Renal cortex interstitium (tissue), 11 donors: Measurements from ENCODE around the gene KLHL18. TPM values are rescaled to one million over a fixed set of nuclear protein-coding genes. Genes with fewer than 3 reads are reported as not detected.
"Not testable (repeated sequence)": the region's sequence is repeated elsewhere in the genome, so short reads cannot be mapped to it uniquely, and the experiment has no call there.

Experiments used
- DNase-seq, 11 donors: peaks; one replicate each; pipeline ENCODE4 v3.0.0-alpha.2; 2013; ENCODE audit warnings: low read depth in 9 of 11, low spot score in 4 of 11; ENCODE audit errors: extremely low read depth in 1 of 11
- polyA plus RNA-seq, 3 donors: library from polyadenylated mRNA; unstranded; fragments of 120-200 nt; gene quantifications; one replicate each; pipeline ENCODE4 v1.2.1, GENCODE V29; 2013; ENCODE audit not compliant: insufficient read length in 3 of 3

KLHL18 gene
- polyA plus RNA-seq, 3 donors, result 11.2 to 14.7 (median 14.3) TPM

DNA sequence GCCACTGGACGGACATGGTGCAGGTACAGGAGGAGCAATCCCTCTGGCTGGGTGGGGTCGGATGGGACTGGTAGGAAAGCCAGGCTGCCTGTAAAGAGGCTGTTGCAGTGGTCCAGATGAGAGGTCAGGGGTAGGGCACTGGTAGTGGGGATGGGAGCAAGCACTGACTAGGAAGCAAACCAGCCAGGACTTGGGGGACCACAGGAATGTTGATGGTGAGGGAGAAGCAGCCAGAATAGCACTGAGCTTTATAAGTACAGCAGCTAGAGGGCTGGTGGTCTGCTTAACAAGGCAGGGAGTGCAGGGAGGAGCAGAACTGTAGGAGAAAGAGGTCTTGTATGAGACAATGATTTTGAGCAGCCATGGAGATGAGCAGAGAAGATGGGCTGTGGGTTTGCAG is 59.4 kb downstream of the KLHL18 start:
- no peak for DNase-seq

DNA sequence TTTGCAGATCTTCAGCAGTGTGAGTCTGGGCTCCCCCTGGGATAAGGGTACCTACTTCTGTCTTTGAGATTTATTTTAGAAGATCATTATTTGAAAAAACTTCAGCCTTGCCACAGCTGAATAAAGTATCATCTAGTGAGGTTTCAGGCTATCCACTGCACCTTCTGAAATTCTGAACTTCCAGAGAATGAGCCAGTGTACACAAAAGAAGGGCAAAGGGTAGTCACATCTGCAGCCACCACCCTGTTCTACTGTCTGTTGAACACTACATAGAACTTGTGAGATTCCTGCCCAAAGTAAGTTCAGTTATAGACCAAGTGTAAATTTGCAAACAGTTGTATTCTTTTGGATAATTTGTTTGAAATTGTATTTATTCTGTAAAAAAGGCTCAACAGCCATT is 60.1 kb downstream of the KLHL18 start:
- no peak for DNase-seq

DNA sequence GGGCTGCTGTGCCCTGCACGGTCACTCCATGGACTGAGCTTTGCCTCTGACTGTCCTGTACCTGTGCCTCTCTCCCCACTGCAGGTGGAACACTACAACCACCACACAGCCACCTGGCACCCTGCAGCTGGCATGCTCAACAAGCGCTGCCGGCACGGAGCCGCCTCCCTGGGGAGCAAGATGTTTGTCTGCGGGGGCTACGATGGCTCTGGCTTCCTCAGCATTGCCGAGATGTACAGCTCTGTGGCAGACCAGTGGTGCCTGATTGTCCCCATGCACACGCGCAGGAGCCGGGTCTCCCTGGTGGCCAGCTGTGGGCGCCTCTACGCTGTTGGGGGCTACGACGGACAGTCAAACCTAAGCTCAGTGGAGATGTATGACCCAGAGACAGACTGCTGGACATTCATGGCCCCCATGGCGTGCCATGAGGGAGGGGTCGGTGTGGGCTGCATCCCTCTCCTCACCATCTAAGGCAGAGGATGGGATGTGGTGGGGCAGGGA is 60.8 kb downstream of the KLHL18 start:
- no peak for DNase-seq

DNA sequence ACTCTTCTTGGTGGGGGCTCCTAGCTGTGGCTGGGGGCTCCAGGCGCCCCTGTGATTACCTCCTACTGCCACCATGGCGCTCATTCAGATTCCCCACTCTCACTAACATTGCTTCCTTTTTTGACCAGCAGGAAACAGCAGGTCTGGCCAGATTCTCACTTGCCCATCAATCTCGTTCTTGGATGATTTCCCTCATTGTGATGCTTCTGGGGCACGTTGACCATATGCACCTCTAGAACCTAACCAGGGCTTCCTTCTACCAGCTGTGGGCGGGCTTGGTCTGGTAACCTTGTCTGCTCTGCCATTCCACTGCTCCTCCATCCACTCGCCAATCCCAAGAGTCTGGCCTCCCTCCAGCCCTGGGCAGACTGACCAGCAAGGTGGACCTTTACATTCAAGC is 62.2 kb downstream of the KLHL18 start:
- DNase-seq, result no peak

DNA sequence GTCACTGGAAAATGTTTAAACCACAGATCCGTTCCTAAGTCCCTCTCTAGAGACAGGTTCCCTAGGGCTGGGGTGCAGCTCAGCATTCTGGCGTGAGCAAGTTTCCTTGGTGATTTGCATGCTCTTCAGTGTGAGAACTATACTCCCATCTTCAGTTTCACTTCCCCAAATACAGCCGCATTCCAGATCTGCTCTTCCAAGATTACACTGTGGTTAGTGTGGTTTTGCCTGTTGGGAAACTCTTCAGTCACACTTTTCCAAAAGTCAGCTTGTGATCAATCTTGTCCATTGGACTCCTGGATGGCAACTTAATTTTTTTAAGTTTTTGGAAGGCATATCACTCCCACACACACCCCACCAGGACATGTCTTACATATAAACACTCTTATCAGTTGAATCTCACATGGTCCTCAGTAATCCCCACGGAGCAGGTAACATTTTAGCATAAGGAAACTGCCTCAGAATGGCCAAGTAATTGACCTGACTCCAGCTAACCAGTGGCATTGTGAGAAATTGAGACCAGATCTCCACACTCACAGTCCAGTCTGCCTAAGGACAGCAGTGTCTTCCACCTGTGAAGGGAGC is 64.6 kb downstream of the KLHL18 start:
- DNase-seq, result no peak

DNA sequence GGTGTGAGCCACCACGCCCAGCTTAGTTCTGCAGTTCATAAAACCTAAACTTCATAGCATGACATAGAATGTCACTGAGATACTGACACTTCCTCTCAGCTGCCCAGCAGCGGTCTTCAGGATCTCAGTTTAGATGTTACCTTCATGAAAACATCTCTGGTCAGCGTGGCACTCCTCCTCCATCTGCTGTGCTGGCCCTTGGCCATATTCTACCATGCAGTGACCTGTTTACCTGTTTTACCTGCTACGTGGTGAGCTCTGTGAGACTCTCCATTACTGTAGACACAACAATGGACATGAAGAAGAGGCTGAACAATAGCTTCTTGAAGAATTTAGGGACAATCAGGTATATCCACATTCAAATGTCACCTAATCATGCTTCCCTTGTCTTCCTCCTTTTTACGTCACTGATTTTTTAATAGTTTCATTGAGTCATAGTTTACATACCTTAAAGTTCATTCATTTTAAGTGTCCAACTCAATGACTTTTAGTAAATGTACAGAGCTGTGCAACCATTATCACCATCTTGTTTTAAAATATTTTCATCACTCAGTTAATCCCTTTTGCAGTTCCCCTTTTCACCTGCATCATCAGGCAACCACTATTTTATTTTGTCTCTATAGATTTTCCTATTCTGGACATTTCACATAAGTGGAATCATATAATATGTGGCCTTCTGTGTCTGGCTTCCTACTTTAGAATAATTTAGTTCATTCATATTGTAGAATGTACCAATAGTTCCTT is 65.8 kb downstream of the KLHL18 start:
- no peak for DNase-seq

DNA sequence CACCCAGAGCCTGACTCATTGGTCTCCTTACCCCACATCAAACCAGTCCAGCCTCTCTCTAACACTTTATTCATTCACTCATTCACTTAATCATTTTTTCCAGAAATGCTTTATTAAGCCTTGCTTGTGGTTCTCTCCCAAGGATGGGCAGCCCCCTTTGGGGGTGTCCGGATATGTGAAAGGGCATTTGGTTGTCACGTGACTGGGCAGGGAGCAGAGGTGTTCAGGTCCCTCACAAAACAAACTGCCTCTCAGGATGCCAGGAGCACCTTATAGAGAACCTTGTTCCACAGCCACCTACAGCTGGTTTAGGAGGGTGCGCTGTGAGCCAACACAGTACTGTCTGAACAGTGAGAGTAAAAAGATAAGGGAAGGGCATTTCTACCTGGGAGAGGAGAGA is 72.3 kb downstream of the KLHL18 start:
- DNase-seq, result no peak

DNA sequence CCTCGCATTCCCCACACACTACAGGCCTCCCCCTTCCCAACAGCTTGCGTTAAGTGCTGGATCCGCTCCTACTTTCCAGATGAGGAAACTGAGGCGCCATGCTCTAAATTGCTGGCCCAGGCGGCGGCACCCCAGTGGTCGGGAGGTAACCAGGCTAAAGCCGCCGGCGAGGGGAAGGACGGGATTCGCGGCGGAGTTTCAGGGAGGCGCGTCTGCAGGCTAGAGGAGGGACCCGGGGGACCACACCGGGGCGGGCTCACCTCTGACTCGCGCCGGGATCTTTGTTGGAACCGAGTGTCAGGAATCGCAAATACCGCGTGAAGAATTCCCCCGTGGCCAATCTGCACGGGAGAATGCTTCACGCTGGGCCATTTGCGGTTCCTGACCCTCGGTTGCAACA is 73.5 kb downstream of the KLHL18 start:
- DNase-seq, result no peak

DNA sequence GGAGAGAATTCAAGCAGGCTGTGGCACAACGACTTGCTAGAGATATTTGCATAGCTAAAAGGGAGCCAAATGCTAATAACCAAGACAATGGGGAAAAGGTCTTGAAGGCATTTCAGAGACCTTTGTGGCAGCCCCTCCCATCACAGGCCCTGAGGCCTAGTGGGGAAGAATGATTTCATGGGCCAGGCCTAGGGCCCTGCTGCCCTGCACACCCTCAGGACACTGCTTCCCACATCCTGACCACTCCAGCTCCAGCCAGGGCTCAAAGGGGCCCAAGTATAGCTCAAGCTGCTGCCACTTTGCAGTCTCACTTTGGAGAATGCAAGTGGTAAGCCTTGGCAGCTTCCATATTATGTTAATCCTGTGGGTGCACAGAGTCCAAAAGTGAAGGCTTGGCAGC is 76.6 kb downstream of the KLHL18 start:
- no peak for DNase-seq

DNA sequence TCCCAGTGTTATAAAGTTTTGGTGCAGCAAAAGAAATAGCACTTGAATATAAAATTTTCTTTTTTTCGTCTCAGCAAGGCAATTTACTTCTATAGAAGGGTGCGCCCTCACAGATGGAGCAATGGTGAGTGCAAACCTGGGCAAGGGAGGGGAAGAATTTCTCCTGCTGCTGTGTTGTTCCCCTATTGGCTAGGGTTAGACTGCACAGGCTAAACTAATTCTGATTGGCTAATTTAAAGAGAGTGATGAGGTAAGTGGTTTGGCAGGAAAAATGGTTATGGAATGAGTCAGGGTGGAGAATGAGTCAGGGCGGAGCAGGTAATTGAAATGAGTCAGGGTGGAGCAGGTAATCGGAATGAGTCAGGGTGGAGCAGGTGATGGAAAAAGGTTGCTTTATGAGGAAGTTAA is 77.4 kb downstream of the KLHL18 start:
- DNase-seq, result not testable (repeated sequence)

DNA sequence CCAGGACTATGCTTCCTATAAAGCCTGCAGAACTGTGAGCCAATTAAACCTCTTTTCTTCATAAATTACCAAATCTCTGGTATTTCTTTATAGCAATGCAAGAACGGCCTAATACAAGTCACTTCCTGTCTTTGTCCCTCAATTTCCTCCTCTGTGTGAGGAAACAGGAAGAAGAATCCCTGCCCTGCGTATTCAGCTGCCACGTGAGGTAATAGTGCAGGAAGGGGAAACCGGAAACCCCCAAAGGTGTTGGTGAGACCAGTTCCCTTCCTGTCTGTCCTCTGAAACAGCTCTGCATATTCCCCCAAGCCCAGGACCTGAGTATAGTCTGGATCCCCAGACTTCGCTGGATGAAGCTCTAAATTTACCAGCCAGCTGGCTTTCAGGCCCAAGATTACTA is 80.0 kb downstream of the KLHL18 start:
- no peak for DNase-seq

DNA sequence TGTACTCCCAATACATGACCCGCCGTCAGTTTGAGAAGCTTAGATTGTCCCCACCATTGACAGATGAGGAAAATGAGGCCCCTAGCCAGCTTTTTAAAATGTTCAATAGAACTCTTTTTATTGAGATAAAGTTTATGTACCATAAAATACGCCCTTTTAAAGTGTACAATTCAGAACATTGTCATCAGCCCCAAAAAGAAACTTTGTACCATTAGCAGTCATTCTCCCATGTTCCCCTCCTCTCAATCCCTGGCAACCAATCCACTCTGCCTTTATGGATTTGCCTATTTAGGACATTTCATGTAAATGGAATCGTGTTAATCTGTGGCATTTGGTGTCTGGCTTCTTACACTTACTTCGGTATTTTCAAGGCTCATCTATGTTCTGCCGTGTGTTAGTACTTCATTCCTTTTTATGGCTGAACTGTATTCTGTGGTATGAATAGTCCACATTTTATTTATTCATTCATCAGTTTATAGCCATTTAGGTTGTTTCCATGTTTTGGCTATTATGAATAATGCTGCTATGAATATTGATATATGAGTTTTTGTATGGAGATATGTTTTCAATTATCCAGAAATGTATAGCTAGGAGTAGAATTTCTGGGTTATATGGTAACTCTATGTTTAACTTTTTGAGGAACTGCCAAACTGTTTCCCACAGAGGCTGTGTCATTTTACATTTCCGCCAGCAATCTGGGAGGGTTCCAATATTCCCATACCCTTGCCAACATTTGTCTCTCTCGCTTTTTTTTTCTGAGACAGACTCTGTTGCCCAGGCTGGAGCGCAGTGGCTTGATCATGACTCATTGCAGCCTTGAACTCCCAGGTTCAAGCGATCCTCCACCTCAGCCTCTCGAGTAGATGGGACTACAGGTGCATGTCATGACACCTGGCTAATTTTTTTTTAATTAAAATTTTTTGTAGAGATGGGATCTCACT is 82.7 kb downstream of the KLHL18 start:
- no peak for DNase-seq

DNA sequence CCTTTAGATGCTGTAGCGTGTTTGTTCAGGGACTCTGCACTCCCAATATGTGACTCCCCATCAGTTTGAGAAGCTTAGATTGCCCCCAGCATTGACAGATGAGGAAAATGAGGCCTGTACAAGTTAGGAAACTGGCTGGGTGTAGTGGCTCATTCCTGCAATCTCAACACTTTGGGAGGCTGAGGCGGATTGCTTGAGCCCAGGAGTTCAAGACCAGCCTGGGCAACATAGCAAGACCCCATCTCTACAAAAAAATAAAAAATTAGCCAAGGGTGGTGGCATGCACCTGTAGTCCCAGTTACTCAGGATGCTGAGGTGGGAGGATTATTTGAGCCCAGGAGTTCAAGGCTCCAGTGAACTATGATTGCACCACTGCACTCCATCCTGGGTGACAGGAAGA is 84.1 kb downstream of the KLHL18 start:
- no peak for DNase-seq

DNA sequence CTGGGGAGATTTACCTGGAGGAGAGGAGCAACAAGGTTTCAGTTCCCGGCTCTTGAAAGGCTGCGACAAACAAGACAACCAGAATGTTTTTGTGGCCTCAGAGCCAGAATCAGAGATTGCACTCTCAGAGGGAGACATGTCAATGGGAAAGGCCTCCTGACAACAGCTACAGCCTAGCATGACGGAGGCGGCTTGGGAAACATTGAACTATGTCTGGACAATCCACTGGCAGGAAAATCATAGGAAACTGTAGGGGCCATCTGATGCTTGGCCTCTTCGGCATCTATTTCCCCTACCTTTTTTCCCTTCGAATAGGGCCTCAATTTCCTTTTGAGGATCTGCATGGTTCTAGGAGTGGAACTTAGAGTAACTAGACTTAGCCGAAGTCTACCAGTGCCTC is 84.9 kb downstream of the KLHL18 start:
- no peak for DNase-seq

DNA sequence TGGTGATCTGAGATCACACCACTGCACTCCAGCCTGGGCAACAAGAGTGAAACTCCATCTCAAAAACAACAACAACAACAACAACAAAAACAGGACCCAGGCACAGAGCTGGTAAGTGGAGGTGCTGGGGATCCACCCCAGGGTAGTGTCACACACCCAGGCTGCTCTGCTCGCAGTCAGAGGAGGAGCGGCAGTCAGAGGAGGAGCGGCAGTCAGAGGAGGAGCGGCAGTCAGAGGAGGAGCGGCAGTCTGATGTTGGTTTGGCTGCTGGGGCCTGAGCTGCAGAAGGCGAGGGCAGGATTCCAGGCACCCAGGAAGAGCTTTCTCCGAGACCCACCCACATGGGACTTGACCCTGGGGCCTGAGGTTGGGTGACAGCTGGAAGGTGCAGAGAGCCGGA is 87.3 kb downstream of the KLHL18 start:
- DNase-seq, result not testable (repeated sequence)

DNA sequence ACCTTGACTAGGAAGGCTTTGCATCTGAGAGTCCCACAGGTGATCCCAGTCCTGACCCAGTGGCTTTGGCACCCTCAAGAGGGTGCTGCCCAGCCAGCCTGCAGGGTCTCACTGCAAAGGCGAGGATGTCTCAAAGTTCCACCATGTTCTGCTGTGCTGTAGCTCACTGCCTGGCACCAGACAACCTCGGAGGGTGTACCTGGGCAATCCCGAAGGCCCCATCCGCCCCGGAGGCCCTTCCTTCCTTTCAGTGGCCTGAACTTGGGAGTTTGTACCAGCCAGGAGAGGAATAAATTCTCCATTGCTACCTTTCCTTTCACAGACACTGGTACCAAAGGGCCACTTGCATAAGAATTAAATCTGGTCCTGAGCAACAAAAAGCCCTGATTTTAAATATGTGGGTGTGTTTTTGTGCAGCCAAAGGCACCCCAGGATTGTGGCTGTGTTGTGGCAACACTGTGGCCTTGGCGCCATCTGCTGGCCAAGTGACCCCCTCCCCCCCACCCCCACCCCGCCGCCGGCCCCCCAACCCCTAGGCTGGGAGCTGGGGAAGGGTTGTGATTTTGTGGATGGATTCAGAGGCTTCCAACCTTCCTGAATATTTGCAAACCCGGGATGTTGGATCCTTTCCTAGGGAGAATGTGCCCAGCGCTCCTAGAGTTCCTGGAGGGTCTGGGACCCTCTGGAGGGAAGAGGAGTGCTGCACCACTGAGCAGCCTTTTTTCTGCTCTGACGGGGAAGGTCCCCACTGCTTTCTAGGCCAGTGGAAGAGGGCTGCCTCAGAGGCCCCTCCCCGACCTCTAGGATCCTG is 88.3 kb downstream of the KLHL18 start:
- DNase-seq, result no peak

DNA sequence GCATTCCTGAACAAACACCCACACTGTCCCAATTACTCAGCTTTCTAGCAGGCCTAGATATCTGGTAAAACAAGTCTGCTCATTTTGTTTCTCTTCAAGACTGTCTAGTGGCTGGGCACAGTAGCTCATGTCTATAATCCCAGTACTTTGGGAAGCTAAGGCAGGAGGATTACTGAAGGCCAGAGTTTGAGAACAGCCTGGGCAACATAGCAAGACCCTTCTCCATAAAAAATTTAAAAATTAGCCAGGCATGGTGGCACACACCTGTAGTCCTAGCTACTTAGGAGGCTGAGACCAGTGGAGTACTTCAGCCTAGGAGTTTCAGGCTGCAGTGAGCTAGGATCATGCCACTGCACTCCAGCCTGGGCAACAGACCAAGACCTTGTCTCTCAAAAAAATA is 91.8 kb downstream of the KLHL18 start:
- DNase-seq, result no peak

DNA sequence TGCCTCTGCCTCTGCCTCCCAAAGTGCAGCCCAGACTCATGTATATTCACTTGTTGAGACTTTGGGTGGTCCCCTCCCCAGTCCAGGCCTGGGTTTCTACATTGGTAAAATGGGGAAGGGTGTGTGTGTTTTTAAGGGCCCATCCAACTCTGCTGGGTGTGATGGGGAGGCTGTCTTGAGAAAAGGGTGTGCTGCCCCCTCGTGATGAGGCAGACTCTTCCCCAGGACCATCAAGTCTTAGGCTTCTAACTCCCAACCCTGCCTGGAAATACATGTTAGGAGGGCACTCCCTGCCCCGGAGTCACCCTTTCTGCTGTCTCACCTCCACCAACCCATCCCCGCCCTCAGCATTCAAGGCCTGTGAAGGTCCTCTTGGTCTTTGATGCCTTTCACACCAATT is 93.6 kb downstream of the KLHL18 start:
- no peak for DNase-seq

DNA sequence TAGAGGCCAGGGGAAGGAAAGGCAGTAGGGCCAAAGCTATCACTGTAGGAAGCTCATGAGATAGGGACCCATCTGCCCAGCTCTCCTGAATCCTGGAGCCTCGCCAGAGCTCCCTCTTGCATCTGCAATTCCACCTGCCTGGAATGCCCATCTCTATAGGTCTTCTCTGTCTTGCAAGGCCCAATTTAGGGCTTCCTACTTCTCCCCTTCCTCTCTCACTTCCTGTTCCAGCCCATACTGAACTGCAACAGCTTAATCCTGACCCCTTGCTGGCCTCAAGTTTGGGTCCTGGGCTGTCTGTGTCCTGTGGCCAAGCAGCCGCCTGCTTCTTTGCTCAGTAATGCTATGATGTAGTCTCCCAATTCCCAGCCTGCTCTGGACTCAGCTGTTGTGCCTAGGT is 94.4 kb downstream of the KLHL18 start:
- no peak for DNase-seq
